ENCODE measurements around the gene HSD11B2.

HSD11B2 gene

DNA sequence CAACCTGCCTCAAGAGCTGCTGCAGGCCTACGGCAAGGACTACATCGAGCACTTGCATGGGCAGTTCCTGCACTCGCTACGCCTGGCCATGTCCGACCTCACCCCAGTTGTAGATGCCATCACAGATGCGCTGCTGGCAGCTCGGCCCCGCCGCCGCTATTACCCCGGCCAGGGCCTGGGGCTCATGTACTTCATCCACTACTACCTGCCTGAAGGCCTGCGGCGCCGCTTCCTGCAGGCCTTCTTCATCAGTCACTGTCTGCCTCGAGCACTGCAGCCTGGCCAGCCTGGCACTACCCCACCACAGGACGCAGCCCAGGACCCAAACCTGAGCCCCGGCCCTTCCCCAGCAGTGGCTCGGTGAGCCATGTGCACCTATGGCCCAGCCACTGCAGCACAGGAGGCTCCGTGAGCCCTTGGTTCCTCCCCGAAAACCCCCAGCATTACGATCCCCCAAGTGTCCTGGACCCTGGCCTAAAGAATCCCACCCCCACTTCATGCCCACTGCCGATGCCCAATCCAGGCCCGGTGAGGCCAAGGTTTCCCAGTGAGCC lies 5.8 kb downstream of the HSD11B2 start:
- DNase-seq, result no peak

DNA sequence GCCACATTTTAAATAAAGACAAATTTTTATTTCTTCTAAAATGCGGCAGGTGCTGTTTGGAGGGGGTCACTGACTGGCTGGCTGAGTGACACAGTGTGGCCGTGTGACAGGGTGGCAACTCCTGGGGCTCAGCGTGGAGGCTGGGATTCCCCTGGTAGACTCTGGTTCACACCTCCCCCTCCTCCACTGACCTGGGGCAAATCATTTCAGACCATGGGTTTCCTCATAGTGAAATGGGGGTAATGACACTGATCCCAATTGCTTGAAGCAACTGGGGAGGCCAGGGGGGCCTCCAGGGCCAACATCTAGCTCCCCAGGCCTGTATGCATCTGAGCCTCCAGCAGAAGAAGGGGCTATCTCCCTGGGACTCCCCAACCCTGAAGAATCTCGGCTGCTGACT lies 6.6 kb downstream of the HSD11B2 start:
- DNase-seq, result no peak

DNA sequence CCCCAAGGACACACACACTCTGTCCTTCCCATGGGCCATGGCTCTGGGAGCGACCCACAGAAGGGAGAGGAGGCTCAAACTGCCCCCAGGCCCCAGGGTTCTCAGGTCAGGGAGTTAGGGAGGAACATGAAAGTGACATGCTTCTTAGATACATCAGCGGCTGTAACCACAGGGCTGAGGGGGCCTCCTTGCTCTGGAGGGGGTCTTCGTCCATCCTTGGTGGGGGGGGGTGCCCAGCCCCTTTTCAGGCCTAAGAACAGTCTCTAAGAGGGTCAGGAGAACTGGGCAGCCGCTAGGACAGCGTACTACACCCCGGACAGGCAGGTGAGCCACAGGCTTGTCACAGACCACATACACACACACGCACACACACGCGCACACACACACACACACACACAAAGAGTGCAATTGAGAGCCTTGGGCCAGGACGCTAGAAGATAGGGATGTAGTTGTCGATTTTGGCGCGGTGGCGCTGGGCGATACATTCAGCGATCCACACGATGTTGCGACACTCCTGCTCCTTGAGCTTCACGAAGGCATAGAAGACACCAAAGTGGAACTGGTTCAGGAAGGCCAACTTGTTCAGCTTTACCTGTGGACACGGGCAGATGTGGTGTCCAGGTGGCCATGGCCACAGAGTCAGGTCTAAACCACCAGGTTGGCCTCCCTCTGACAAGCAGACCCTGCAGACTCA lies 7.3 kb downstream of the HSD11B2 start:
- no peak for DNase-seq

DNA sequence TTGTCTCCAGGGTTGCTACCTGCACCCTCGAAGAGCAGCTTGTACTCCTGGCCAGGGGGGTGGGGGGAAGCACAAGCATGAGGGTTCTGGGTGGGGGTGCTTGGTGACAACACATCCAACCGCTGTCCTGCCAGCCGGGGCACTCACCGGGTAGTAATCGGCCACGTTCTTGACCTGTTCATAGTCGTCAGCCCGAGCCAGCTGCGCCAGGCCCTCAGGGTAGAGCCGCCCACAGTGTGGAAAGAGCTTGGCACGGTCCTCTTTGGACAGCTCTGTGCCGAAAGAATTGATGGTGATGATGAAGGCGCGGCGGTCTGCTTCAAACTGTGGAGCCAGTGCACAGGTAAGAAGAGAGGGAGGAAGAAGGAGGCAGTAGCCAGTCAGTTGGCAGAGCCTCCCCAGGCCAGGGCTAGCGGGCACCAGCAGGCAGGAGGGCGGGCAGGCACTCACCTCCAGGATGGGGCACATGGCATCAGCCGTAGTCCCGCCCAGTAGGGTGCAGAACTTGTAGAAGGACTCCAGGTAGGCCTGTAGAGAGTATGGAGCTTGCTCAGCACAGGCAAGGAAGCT lies 8.0 kb downstream of the HSD11B2 start:
- DNase-seq, result no peak

DNA sequence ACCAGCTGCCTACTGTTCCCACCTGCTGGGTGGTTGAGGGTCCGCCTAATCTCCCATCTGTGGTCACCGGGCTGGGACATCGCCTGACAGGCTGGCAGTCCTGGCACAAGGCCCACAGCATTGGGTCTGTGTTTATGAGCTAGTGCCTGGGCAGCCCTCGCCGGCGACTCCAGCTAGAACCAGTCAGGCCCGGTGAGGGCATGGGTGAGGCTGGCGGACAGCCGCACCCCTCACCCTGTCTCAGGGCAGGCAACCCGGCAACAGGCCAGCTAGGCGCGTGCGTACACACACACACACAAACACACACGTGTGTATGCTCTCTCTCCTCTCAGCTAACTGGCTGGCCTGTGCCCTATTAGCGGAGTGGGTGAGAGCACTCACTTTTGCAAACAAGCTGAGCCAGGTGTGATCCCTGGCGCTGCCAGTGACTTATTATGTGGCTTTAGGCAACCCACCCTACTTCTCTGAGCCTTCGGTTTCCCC lies 10.4 kb downstream of the HSD11B2 start:
- no peak for DNase-seq

DNA sequence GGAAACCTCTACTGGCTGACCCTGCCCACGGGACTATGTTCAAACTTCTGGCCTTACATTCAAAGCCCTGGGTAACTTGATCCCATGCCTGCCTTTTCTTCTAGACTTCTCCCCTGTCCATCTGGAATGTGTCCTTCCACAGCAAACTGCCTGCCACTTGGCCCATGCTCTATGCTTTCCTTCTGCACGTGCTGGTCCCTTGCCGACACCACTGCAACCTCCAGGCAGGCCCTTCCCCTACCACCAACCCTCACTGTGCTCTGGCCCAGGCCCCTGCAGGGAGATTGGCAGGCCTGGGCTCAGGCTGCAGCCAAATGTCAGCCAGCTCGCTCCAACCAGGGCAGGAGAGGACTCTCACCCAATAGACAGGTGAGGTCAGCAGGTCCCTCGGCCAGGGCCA lies 11.0 kb downstream of the HSD11B2 start:
- no peak for DNase-seq

DNA sequence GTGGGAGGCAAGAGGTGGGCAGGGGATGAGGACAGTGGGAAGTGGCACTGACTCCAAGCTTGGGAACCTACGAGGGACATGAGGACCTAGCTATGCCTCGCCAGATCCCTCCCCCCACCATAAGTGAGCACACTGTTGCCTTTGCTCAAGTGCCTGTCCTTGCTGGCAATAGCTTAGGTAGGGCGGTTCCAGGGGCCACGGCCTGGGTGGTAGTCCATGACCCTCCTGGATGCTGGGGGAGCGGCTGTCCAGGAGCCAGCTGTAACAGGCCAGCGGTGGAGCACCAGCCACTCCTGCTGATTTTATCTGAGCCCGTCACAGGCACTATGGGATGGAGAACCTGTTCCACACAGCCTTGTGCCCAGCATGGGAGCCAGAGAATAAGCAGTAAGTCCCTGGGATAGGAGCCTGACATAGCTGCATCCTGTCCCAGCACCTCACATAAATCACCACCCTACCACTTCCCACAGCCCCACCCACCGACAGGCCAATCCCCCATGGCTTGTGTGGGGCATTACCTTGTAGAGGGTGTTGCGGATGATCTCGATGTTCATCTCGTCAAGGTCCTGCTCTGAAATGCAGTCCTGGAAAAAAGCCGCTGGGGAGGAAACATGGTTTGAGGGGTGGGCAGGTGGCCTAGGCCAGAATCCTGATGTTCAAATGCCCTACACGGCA lies 11.8 kb downstream of the HSD11B2 start:
- DNase-seq, result no peak

GRCh38 chr16:67443265-67443664 lies 12.3 kb downstream of the HSD11B2 start:
- DNase-seq, result no peak

GRCh38 chr16:67444259-67445125 lies 13.6 kb downstream of the HSD11B2 start:
- DNase-seq, result no peak

GRCh38 chr16:67445126-67445426 lies 14.2 kb downstream of the HSD11B2 start:
- DNase-seq, result no peak

- DNase-seq, result no peak
Observed at GRCh38 chr16:67445441-67445912, 14.6 kb downstream of the HSD11B2 start.

- DNase-seq, result no peak
Observed at GRCh38 chr16:67445913-67446907, 15.3 kb downstream of the HSD11B2 start.

DNA sequence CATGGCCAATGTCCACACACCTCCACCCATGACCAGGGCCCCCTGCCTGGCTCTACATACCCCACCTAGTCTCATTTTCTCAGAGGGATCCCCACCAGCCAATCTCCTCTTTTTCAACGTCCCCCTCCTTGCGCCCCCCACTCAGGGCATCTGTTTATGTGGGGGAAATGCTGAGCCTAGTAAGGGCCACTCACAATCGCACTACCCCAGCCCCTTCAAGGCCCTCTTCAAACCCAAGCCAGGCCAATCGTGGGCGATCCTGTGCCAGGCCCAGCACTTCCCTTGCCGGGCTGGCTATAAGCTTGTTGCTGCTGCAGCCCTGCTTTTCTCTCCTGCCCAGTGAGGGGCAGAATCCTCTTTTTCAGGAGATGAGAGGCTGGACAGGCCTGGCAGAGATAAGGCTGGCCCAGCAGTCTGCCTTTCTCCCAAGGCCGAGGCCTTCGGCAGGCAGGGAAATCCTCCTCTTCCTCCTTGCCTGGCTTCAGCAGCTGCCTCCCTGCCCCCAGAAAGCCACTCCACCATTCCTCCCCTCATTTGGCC lies 16.1 kb downstream of the HSD11B2 start:
- no peak for DNase-seq

DNA sequence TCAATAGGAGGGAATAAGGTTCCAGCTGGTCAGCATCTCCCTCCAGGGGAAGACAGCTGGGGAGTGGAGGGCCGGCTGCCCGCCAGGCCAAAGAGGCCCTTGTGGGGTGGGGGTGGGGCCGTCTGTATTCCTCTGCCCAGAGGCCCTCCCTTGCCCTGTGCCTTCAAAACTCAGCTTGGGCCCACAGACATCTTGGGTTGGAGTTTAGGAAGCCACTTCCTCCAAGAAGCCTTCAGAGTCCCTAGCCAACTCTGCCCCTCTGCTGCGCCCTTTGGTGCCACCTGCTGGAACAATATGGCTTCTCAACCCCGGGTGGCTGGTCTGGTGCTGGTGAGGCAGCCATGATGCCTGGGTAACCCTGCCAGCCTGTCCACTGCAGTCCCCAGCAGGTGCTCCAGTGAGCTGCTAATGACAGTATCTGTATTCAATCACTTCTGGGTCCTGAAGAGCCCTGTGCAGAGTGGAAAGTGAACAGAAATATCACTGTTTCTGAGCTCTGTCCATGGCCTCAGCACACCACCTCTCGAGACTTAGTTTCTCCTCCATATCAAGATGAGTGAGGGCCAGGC lies 16.7 kb downstream of the HSD11B2 start:
- DNase-seq, result peak; percentile 24

DNA sequence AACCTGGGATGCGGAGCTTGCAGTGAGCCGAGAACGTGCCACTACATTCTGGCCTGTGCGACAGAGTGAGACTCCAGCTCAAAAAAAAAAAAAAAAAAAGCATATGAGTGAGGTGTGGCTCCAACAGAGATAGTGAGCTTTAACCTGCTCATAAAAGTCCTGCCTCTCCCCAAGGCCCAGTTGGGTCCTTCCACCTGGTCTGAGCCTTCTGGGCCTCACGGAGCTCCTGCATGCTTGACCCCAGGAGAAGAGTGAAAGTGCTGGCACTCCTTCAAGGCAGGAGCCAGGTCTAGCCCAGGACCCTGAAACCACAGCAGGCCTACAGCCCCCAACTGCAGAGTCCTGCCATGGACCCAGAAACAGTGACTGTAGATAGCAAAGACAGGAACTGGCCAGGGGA lies 17.7 kb downstream of the HSD11B2 start:
- no peak for DNase-seq

DNA sequence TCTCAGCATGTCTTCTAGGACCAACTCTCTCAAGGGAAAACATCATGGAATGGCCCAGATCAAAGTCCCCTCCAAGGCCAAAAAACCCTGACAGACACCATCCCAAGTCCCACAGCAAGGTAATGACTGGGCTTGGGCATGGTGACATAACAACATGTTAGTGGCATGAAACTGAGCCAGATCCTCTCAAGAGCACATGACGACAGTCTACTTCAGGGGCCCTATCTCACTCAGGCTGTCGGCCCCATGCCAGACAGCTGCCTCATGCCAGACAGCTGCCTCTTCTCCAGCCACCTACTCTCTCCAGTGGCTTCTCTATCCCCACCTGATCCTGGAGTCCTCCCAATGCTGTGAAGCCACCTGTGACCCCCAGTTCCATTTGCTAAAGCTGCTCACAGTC lies 18.4 kb downstream of the HSD11B2 start:
- DNase-seq, result no peak

DNA sequence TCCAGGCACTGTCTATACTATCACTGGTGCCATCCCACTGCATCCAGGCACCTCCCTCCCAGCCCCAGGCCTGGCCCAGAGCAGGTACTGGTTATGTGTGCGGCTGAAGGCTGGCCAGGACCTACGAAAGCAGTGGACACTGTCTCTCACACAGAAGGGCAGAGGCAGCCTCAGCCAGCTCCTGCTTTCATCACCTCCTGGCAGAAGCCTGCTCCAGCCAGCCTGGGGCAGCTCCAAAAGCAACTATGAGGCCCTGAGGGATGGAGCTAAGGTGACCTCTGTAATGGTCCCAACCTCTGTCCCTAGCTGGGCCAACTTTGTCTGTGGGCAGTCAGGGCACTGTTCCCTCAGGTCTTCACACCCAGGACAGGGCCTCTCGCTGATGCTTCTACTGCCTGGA lies 18.8 kb downstream of the HSD11B2 start:
- no peak for DNase-seq

DNA sequence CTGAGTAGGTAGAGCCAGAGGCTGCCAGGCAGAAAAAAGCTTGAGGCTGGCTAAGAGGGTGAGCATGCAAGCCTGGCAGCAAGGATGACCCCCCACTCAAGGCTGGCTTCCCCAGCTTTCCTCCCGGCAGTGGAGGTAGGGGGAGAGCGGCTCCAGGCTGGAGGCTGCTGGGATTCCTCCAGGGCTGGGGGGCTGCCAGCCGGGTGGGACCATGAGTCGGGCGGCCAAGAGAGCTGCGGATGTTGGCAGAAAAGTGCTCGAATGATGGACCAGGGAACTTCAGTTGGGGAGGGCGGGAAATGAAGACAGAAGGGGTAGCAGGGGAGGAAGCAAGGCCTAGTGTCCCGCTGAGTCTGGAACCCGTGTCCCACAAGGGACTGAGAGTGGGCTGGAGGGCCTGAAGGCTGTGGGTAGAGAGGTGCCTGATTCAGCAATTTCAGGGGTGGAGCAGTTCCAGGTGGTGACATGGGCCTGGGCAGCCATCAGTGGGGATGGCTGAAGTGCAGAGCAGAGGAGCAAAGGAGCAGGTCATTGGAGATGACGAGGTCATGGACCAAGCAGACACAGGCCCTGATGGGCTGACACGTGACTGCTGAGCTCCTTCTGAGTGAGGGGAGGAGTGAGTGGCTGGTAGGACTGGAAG lies 20.3 kb downstream of the HSD11B2 start:
- no peak for DNase-seq

- no peak for DNase-seq
Observed at GRCh38 chr16:67451704-67452435, 20.9 kb downstream of the HSD11B2 start.

DNA sequence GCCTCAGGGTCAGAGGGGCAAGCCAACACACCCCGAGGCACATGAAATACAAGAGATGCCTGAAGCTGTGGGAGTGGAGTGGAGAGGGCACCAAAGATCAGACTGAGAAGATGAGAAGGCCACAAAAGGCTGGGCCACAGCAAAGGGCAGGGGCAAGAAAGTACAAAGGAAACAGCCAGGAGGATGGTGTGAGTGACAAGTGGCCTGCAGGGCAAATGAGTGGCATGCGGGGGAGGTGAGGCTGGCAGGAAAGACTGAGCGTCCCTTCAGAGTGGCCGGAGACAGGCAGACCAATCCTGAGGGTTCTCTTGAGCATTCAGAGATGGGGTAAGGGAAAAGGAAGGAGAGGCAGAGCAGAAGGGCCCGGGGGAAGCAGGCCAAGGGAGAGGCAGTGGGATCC lies 23.2 kb downstream of the HSD11B2 start:
- no peak for DNase-seq
